HCT116 (cell line): Measurements from ENCODE around the gene PIK3R2. TPM values are rescaled to one million over a fixed set of nuclear protein-coding genes. Genes with fewer than 3 reads are reported as not detected.

Experiments
- ATAC-seq: fragments of 200-7000 bp; cut with Tn5 transposase; 2 replicates; pipeline ENCODE4 v1.9.1; 2020; ENCODE audit warnings: mild to moderate bottlenecking, moderate library complexity
- BruUV-seq: library from RNA; stranded (reverse); fragments of 400-500 nt; replicated peaks from 2 replicates; lab custom pipeline; 2021; lab: Mats Ljungman, UMichigan
- CTCF ChIA-PET: fragments of 300-600 bp; sonication (Branson Sonifier 250); formaldehyde crosslinking; loops from one replicate; lab custom pipeline; 2021; ENCODE audit warnings: antibody characterized with exemption; lab: Charles Lee
- POLR2A ChIA-PET: fragments of 300-600, 350-600 bp; sonication (Branson Sonifier 250); formaldehyde crosslinking; loops from one replicate; lab custom pipeline; 2021; ENCODE audit warnings: antibody characterized with exemption; lab: Charles Lee
- RAD21 ChIA-PET, 2 experiments: fragments of 300-600 bp; sonication (Branson Sonifier 250); formaldehyde crosslinking; loops; one replicate each; lab custom pipeline; 2023; ENCODE audit warnings: low total read pairs in 2 of 2; ENCODE audit not compliant: uncharacterized antibody in 2 of 2, unreplicated experiment in 2 of 2, low non-redundant PET in 1 of 2; lab: Charles Lee
- DNase-seq: peaks from one replicate; pipeline ENCODE4 v3.0.0-alpha.2; 2010; ENCODE audit warnings: low read depth, low spot score
- H2AFZ ChIP-seq: fragments of 200-600 bp; shearing (Covaris generic), sonication (generic); 2 replicates; pipeline ENCODE4 v1.6.1; 2017; ENCODE audit warnings: low read depth, mixed run types, mixed read lengths, antibody characterized with exemption, low read length; ENCODE audit not compliant: poor library complexity, severe bottlenecking
- H3K27ac ChIP-seq: 2 replicates; pipeline ENCODE4 v1.5.1; 2012; ENCODE audit warnings: low read depth, low read length
- H3K27me3 ChIP-seq: fragments of 200-600 bp; sonication (generic); 2 replicates; pipeline ENCODE4 v1.6.1; 2016; ENCODE audit warnings: mixed run types, low read length, mixed read lengths; ENCODE audit not compliant: insufficient read depth
- H3K36me3 ChIP-seq, 2 experiments: fragments of 200-500 bp in 1 of 2; fragments of 200-600 bp in 1 of 2; sonication (Bioruptor generic) in 1 of 2; sonication (generic) in 1 of 2; 2 replicates each; pipeline versions ENCODE4 v1.5.1 to v1.6.1; 2014 to 2016; ENCODE audit warnings: low read length in 2 of 2, inconsistent platforms in 1 of 2, mixed read lengths in 1 of 2, mixed run types in 1 of 2; ENCODE audit not compliant: insufficient read depth in 2 of 2, control insufficient read depth in 1 of 2
- H3K4me1 ChIP-seq, 2 experiments: fragments of 200-600 bp in 1 of 2; sonication (generic) in 1 of 2; 2 replicates each; pipeline versions ENCODE4 v1.5.1 to v1.6.1; 2012 to 2017; ENCODE audit warnings: low read length in 2 of 2, inconsistent platforms in 1 of 2, mild to moderate bottlenecking in 1 of 2, mixed read lengths in 1 of 2, mixed run types in 1 of 2, moderate library complexity in 1 of 2; ENCODE audit not compliant: insufficient read depth in 2 of 2, control insufficient read depth in 1 of 2
- H3K4me2 ChIP-seq: fragments of 200-600 bp; sonication (generic); 2 replicates; pipeline ENCODE4 v1.6.1; 2017; ENCODE audit warnings: mixed run types, low read length, mixed read lengths
- H3K4me3 ChIP-seq, 2 experiments: fragments of 200-600 bp in 1 of 2; sonication (generic) in 1 of 2; replicated peaks in 1 of 2; 2 replicates each; pipeline ENCODE4 v1.5.1; 2011 to 2016; ENCODE audit warnings: low read length in 2 of 2, control low read depth in 1 of 2, low read depth in 1 of 2, mild to moderate bottlenecking in 1 of 2, mixed read lengths in 1 of 2, mixed run types in 1 of 2
- H3K79me2 ChIP-seq: fragments of 200-600 bp; sonication (generic); 2 replicates; pipeline ENCODE4 v1.6.1; 2017; ENCODE audit warnings: mild to moderate bottlenecking, mixed run types, low read length, moderate library complexity, mixed read lengths; ENCODE audit not compliant: insufficient read depth
- H3K9ac ChIP-seq: fragments of 200-600 bp; sonication (generic); 2 replicates; pipeline ENCODE4 v1.6.1; 2016; ENCODE audit warnings: low read length, mixed read lengths
- H3K9me2 ChIP-seq: fragments of 200-600 bp; sonication (generic), shearing (Covaris generic); 2 replicates; pipeline ENCODE4 v1.6.1; 2017; ENCODE audit warnings: mixed run types, mild to moderate bottlenecking, moderate library complexity; ENCODE audit not compliant: insufficient read depth
- H3K9me3 ChIP-seq, 2 experiments: fragments of 200-500 bp in 1 of 2; fragments of 200-600 bp in 1 of 2; sonication (Bioruptor generic) in 1 of 2; sonication (generic) in 1 of 2; 2 replicates each; pipeline ENCODE4 v1.6.1; 2014 to 2017; ENCODE audit warnings: low read length in 2 of 2, mixed read lengths in 2 of 2, inconsistent platforms in 1 of 2, low read depth in 1 of 2, mild to moderate bottlenecking in 1 of 2, mixed run types in 1 of 2, moderate library complexity in 1 of 2; ENCODE audit not compliant: control insufficient read depth in 1 of 2, insufficient read depth in 1 of 2
- H4K20me1 ChIP-seq: fragments of 200-600 bp; sonication (generic), shearing (Covaris generic); 2 replicates; pipeline ENCODE4 v1.6.1; 2017; ENCODE audit warnings: mixed run types, mild to moderate bottlenecking, moderate library complexity; ENCODE audit not compliant: insufficient read depth
- ELF1 ChIP-seq: IDR thresholded peaks from 2 replicates; pipeline ENCODE4 v1.6.1; 2012; ENCODE audit warnings: low read depth, borderline replicate concordance
- POLR2AphosphoS5 ChIP-seq: IDR thresholded peaks from 2 replicates; pipeline ENCODE4 v1.6.1; 2011; ENCODE audit warnings: mild to moderate bottlenecking, low read depth, low read length, moderate library complexity
- YY1 ChIP-seq: IDR thresholded peaks from 2 replicates; pipeline ENCODE4 v1.6.1; 2011; ENCODE audit warnings: low read length, low read depth, moderate library complexity, mild to moderate bottlenecking; ENCODE audit not compliant: insufficient replicate concordance; ENCODE audit errors: extremely low read depth
- intact Hi-C: fragments of 100-400 bp; cut with micrococcal nuclease; formaldehyde crosslinking; loops from 2 replicates; pipeline ENCODE4 v1.10.0; 2022
- total RNA-seq: library from RNA; stranded (reverse); gene quantifications from one replicate; pipeline ENCODE4 v1.2.1, GENCODE V29; 2021; ENCODE audit not compliant: unreplicated experiment
- TF ChIP-seq, protein P1 (sequence below): IDR thresholded peaks from 2 replicates; pipeline ENCODE4 v1.6.1; 2012
- TF ChIP-seq, protein P2 (sequence below): IDR thresholded peaks from 2 replicates; pipeline ENCODE4 v1.6.1; 2011; ENCODE audit warnings: mild to moderate bottlenecking, low read length, moderate library complexity; ENCODE audit not compliant: insufficient replicate concordance; ENCODE audit errors: extremely low read depth

Gene PIK3R2
- total RNA-seq, 1 experiment from 2014 or later = 53.4 TPM

DNA sequence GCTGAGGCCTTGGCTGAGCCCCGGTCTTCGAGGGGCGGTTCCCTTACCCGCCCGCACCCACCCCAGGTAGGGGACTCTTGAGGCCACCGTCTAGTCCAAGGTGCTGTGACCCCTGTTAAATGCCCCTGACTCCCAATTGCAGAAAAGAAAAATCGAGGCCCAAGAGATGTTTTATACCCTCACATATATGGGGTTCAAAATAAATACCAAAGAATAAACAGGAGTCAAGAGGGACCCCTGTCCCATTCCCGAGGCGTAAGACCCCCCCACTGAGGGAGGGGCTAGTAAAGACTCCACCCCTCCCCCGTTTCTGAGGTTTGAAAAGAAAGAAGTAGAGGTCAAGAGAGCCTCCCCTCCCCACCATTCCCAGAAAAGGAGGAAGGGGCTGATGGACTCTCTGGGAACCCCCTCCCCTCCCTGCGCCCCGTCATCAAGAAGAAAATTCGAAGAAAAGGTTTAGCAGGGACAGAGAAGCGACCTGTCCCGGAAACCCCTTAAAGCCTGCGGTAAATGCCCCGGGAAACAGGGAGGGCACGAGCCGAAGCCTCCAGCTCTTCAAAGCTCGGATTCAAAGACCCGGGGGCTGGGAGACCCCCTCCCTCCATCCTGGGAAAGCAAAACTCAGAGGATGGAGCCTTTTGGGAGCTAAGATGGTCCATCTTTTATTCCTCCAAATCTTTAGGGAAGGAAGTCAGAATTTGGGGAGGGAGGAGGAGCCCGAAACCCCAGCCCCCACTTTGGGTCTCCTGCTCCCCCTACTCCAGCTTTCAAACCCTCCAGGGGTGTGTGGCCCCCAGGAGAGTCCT, 51.6 kb downstream of the PIK3R2 start:
- Histone ChIP-seq H3K4me3 (peak overlapping the region; percentile 69 to 92), H3K9ac (peak overlapping the region; percentile 81), H2AFZ (peak overlapping the region; percentile 56), H4K20me1 (no peaks in the 10 kb centered on the region), H3K4me1 (peaks cover 13 to 32% of the 10 kb centered on the region in 2 experiments), H3K9me3 (no peaks in the 10 kb centered on the region), H3K79me2 (peaks cover 16% of the 10 kb centered on the region; the same call in 1 of the 2 replicates), H3K9me2 (no peaks in the 10 kb centered on the region), H3K27me3 (no peaks in the 10 kb centered on the region), H3K36me3 (peaks cover 3 to 9% of the 10 kb centered on the region in 2 experiments; a peak in 3 of 4 replicates), H3K27ac (peak overlapping the region; percentile 90), H3K4me2 (peak overlapping the region; percentile 88)
- ATAC-seq = peak; percentile 30
- ChIA-PET RAD21 (interaction anchor here (1.0 to 1.2 kb wide), 3 partner anchors 20 to 91 kb away, joined by 3 to 6 read pairs (median 4); no protein-coding TSS in a partner anchor), POLR2A (interaction anchor here (1.1 to 2.8 kb wide), 8 partner anchors 10 to 186 kb away, joined by 3 to 23 read pairs (median 6); partner anchors contain the start of genes JUND and MPV17L2), CTCF (interaction anchor here (0.6 to 5.9 kb wide), 8 partner anchors 9 to 124 kb away, joined by 3 to 106 read pairs (median 5); partner anchors contain the start of gene MPV17L2)
- intact Hi-C loops = loop anchor here (10.0 kb wide), 1 partner anchor 120 kb away; the partner anchor contains the start of gene LSM4
- BruUV-seq = TSS peak; percentile 88
- TF ChIP-seq POLR2AphosphoS5 (peak; percentile 58), YY1 (no peak), ELF1 (no peak)
- TF ChIP-seq, protein P1, sequence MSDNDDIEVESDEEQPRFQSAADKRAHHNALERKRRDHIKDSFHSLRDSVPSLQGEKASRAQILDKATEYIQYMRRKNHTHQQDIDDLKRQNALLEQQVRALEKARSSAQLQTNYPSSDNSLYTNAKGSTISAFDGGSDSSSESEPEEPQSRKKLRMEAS = no peak
- TF ChIP-seq, protein P2, sequence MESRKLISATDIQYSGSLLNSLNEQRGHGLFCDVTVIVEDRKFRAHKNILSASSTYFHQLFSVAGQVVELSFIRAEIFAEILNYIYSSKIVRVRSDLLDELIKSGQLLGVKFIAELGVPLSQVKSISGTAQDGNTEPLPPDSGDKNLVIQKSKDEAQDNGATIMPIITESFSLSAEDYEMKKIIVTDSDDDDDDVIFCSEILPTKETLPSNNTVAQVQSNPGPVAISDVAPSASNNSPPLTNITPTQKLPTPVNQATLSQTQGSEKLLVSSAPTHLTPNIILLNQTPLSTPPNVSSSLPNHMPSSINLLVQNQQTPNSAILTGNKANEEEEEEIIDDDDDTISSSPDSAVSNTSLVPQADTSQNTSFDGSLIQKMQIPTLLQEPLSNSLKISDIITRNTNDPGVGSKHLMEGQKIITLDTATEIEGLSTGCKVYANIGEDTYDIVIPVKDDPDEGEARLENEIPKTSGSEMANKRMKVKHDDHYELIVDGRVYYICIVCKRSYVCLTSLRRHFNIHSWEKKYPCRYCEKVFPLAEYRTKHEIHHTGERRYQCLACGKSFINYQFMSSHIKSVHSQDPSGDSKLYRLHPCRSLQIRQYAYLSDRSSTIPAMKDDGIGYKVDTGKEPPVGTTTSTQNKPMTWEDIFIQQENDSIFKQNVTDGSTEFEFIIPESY = no peak
- DNase-seq = no peak
